GM21423 (cell line): ENCODE data around the gene TMEM62.

Experiments used
- ATAC-seq: cut with Tn5 transposase; IDR thresholded peaks from one replicate; pipeline ENCODE4 v1.9.1; 2021; ENCODE audit warnings: mild to moderate bottlenecking, moderate library complexity; ENCODE audit not compliant: unreplicated experiment

The TMEM62 gene

DNA sequence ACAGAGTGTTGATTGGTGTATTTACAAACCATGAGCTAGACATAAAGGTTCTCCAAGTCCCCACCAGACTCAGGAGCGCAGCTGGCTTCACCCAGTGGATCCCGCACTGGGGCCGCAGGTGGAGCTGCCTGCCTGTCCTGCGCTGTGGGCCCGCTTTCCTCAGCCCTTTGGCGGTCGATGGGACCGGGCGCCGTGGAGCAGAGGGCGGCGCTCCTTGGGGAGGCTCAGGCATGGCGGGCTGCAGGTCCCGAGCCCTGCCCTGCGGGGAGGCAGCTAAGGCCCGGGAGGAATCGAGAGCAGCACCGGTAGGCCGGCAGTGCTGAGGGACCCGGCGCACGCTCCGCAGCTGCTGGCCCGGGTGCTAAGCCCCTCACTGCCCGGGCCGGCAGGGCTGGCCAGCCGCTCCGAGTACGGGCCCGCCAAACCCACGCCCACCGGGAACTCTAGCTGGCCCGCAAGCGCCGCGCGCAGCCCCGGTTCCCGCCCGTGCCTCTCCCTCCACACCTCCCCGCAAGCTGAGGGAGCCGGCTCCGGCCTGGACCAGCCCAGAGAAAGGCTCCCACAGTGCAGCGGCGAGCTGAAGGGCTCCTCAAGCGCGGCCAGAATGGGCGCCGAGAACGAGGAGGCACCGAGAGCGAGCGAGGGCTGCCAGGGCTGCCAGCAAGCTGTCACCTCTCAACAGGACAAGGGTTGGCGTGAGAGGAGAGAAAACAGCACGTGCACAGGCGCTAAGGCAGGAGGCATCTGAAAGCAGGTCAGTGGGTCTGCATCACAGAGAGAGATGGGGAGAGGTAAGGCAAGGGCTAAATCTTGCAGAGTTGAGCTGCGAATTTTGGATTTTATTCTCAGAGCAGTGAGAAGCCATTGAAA, 93.3 kb downstream of the TMEM62 start:
- ATAC-seq, result no peak

- no peak for ATAC-seq
Measured at GRCh38 chr15:43229977-43230376, 96.6 kb downstream of the TMEM62 start.

- ATAC-seq, result no peak
Measured at GRCh38 chr15:43230640-43231115, 97.3 kb downstream of the TMEM62 start.

DNA sequence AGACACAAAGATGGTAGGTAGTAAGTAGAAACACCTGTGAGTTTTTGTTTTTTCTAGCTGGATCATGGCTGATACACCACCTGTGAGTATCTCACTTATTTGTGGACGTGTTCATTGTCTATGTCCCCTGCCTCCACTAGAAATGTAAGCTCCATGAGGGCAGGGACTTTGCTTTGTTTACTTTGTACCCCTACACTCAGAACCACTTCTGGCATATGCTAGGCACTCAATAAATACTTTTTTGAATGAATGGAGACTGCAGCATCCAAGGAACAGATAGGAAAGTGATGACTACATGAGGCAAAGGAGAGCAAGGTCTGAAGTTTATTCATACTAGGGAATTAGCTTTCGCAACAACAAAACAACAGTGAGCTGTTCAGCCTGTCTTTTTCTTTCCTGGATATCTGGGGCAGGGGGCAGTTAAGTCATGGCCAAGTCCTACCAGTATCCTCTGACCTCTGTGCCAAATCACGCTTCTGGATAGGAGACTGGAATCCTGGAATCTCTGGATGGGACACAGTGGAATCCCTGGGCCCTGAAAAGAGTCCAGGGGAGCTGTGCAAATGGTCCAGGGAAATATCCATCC, 99.0 kb downstream of the TMEM62 start:
- ATAC-seq, result no peak
